Umbilical cord (tissue), 2 donors: Measurements from ENCODE around the gene ARHGAP15. TPM values are rescaled to one million over a fixed set of nuclear protein-coding genes. Genes with fewer than 3 reads are reported as not detected.

Source experiments
- DNase-seq: peaks from one replicate; pipeline ENCODE4 v3.0.0-alpha.2; 2015; ENCODE audit warnings: low spot score
- total RNA-seq: library from RNA; depleted of rRNA; stranded (reverse); fragments of >200 nt; gene quantifications from one replicate; pipeline ENCODE4 v1.2.3, GENCODE V29; 2014; ENCODE audit warnings: low replicate concordance; ENCODE audit not compliant: insufficient read depth

ARHGAP15 gene
- total RNA-seq, 1 donor from 2014 or later: 54.2 TPM

DNA sequence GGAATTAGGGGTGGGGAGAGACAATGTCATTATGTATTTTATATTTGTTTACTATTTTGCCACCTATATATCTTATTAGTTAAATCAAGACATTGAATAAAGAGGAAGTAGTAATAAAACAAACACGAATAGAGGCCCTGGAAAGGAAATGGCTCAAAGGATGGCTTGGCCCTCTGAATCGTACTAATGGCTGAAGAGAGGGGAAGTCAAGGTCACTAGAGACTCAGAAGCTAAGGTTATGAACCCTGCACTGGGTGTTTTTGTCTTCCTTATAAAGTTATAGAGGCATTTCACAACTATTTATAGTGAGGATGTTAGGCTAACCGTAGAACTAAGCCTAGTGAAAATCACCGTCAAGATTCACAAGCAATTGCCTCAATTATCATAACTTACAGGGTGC is 685.9 kb downstream of the ARHGAP15 start:
- DNase-seq: no peak

DNA sequence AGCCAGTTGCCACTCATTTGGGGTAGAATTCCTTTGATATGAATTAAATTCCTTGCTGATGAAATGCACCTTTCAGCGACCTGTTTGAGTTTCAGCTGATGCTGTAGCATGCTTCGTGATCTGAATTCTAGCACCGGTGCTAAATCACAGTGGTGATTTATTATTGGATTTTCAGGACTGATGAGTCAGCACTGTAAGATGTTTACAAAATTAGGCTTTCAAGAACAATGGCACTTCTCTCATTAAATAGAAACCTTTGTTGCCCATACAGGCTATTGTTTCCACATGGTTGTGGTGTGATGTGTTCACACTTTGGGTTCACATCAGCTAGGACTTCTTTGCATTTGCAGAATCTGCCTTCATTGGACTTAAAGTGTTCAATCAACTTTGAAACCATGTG is 687.7 kb downstream of the ARHGAP15 start:
- DNase-seq: no peak
